OCI-LY7 (cell line): ENCODE measurements around the gene LSG1. TPM values are rescaled to one million over a fixed set of nuclear protein-coding genes. Genes with fewer than 3 reads are reported as not detected.
A peak's percentile ranks its signal among the peaks of the same experiment; 100 is the strongest.

Experiments used
- BruUV-seq: library from RNA; stranded (reverse); fragments of 400-500 nt; replicated peaks from 2 replicates; lab custom pipeline; 2021; lab: Mats Ljungman, UMichigan
- CTCF ChIA-PET: fragments of 300-600 bp; sonication (Branson Sonifier 250); formaldehyde crosslinking; loops from one replicate; lab custom pipeline; 2022; ENCODE audit warnings: antibody characterized with exemption; ENCODE audit not compliant: unreplicated experiment; lab: Charles Lee
- POLR2A ChIA-PET: fragments of 300-600 bp; sonication (Branson Sonifier 250); formaldehyde crosslinking; loops from one replicate; lab custom pipeline; 2022; ENCODE audit warnings: antibody characterized with exemption; lab: Charles Lee
- DNase-seq: peaks from one replicate; pipeline ENCODE4 v3.0.0-alpha.2; 2015; ENCODE audit warnings: low spot score
- H2AFZ ChIP-seq: fragments of 200-600 bp; sonication (generic), shearing (Covaris generic); 2 replicates; pipeline ENCODE4 v1.6.1; 2014; ENCODE audit warnings: mild to moderate bottlenecking, antibody characterized with exemption, low read length, moderate library complexity
- H3K27ac ChIP-seq: fragments of 200-600 bp; sonication (generic); 2 replicates; pipeline ENCODE4 v1.5.1; 2014; ENCODE audit warnings: mixed run types, low read depth, mild to moderate bottlenecking, moderate library complexity, low read length, inconsistent platforms; ENCODE audit not compliant: poor library complexity, severe bottlenecking
- H3K36me3 ChIP-seq: fragments of 200-600 bp; sonication (generic); 2 replicates; pipeline ENCODE4 v1.6.1; 2014; ENCODE audit warnings: mild to moderate bottlenecking, antibody characterized with exemption, low read length, moderate library complexity, mixed read lengths; ENCODE audit not compliant: insufficient read depth
- H3K4me1 ChIP-seq: fragments of 200-600 bp; sonication (generic); 2 replicates; pipeline ENCODE4 v1.5.1; 2014; ENCODE audit warnings: mild to moderate bottlenecking, low read length; ENCODE audit not compliant: insufficient read depth, poor library complexity, severe bottlenecking
- H3K4me2 ChIP-seq: fragments of 200-600 bp; sonication (generic); 2 replicates; pipeline ENCODE4 v1.6.1; 2014; ENCODE audit warnings: mild to moderate bottlenecking, low read length
- H3K4me3 ChIP-seq: fragments of 200-600 bp; sonication (generic); 2 replicates; pipeline ENCODE4 v1.5.1; 2014; ENCODE audit warnings: mild to moderate bottlenecking, low read depth, low read length; ENCODE audit not compliant: poor library complexity, severe bottlenecking
- H3K79me2 ChIP-seq: fragments of 200-600 bp; sonication (generic); 2 replicates; pipeline ENCODE4 v1.6.1; 2016; ENCODE audit warnings: low read depth, mild to moderate bottlenecking, low read length, moderate library complexity, mixed read lengths; ENCODE audit not compliant: insufficient read depth
- H3K9me2 ChIP-seq: fragments of 200-600 bp; sonication (generic); 2 replicates; pipeline ENCODE4 v1.6.1; 2016; ENCODE audit warnings: mild to moderate bottlenecking, low read length, mixed read lengths; ENCODE audit not compliant: insufficient read depth
- H3K9me3 ChIP-seq: fragments of 200-600 bp; sonication (generic); 2 replicates; pipeline ENCODE4 v1.6.1; 2014; ENCODE audit warnings: mild to moderate bottlenecking, mixed run types, low read length, mixed read lengths
- H4K20me1 ChIP-seq: fragments of 200-600 bp; sonication (generic); 2 replicates; pipeline ENCODE4 v1.6.1; 2014; ENCODE audit warnings: mild to moderate bottlenecking, antibody characterized with exemption, low read length, moderate library complexity, mixed read lengths; ENCODE audit not compliant: insufficient read depth
- CTCF ChIP-seq: fragments of 200-600 bp; sonication (generic); conservative IDR thresholded peaks from 2 replicates; pipeline ENCODE4 v1.5.1; 2014; ENCODE audit warnings: mild to moderate bottlenecking, antibody characterized with exemption, low read length, moderate library complexity, mixed read lengths
- EZH2phosphoT487 ChIP-seq: fragments of 200-600 bp; sonication (generic); IDR thresholded peaks from 2 replicates; pipeline ENCODE4 v1.6.1; 2018; ENCODE audit warnings: low read depth, borderline replicate concordance, mild to moderate bottlenecking, mixed run types, antibody characterized with exemption, low read length, moderate library complexity, mixed read lengths
- intact Hi-C: fragments of 100-400 bp; cut with micrococcal nuclease; formaldehyde crosslinking; loops from one replicate; pipeline ENCODE4 v1.10.0; 2022; ENCODE audit not compliant: unreplicated experiment
- total RNA-seq, 2 experiments: library from RNA; depleted of rRNA in 1 of 2; stranded (reverse); fragments of >200 nt in 1 of 2; shearing (Covaris generic) in 1 of 2; gene quantifications; 2 replicates each; pipeline ENCODE4 v1.2.3, GENCODE V29; 2014 to 2022

LSG1 gene
- total RNA-seq, 2 experiments from 2014 or later, result 44.4 to 52.9 TPM

GRCh38 chr3:194604837-194605236 lies 67.2 kb downstream of the LSG1 start:
- no peaks in the 10 kb centered on the region for H3K9me2 ChIP-seq
- no peak overlapping the region for H3K27ac ChIP-seq
- intact Hi-C loops, result no loop called here
- H4K20me1 ChIP-seq, result no peaks in the 10 kb centered on the region
- ChIA-PET CTCF (no interaction called here), POLR2A (interaction anchor here (0.6 kb wide), 1 partner anchor 134 kb away, joined by 4 read pairs; no protein-coding TSS in a partner anchor)
- H3K4me2 ChIP-seq, result no peak overlapping the region
- no peaks in the 10 kb centered on the region for H3K79me2 ChIP-seq
- TF ChIP-seq CTCF, result peak; percentile 61
- TF ChIP-seq EZH2phosphoT487, result no peak
- no peaks in the 10 kb centered on the region for H3K9me3 ChIP-seq
- no peak overlapping the region for H3K4me3 ChIP-seq
- H3K4me1 ChIP-seq, result no peaks in the 10 kb centered on the region
- H2AFZ ChIP-seq, result no peak overlapping the region
- no peaks in the 10 kb centered on the region for H3K36me3 ChIP-seq
- no TSS peak for BruUV-seq
- no peak for DNase-seq

GRCh38 chr3:194604126-194604525 lies 67.9 kb downstream of the LSG1 start:
- TF ChIP-seq EZH2phosphoT487 (no peak), CTCF (no peak)
- H3K4me1 ChIP-seq, result no peaks in the 10 kb centered on the region

GRCh38 chr3:194602669-194603171 lies 69.3 kb downstream of the LSG1 start:
- no peaks in the 10 kb centered on the region for H3K79me2 ChIP-seq
- H3K27ac ChIP-seq, result no peak overlapping the region
- no TSS peak for BruUV-seq
- no peak overlapping the region for H3K4me2 ChIP-seq
- no peaks in the 10 kb centered on the region for H4K20me1 ChIP-seq
- CTCF ChIA-PET, result no interaction called here
- no peaks in the 10 kb centered on the region for H3K9me3 ChIP-seq
- no peak for DNase-seq
- H3K4me1 ChIP-seq, result no peaks in the 10 kb centered on the region
- H3K9me2 ChIP-seq, result no peaks in the 10 kb centered on the region
- POLR2A ChIA-PET, result no interaction called here
- no peak overlapping the region for H3K4me3 ChIP-seq
- TF ChIP-seq EZH2phosphoT487, result no peak
- no peak for TF ChIP-seq CTCF
- no peaks in the 10 kb centered on the region for H3K36me3 ChIP-seq
- H2AFZ ChIP-seq, result no peak overlapping the region
- intact Hi-C loops, result no loop called here

More at GRCh38 chr3:194604126-194604525, 67.9 kb downstream of the LSG1 start:
- Histone ChIP-seq H3K9me3 (no peaks in the 10 kb centered on the region), H3K9me2 (no peaks in the 10 kb centered on the region), H3K36me3 (no peaks in the 10 kb centered on the region), H3K4me2 (no peak overlapping the region), H3K79me2 (no peaks in the 10 kb centered on the region), H3K4me3 (no peak overlapping the region), H2AFZ (no peak overlapping the region), H3K27ac (no peak overlapping the region), H4K20me1 (no peaks in the 10 kb centered on the region)
- CTCF ChIA-PET, result no interaction called here
- intact Hi-C loops, result no loop called here
- POLR2A ChIA-PET, result no interaction called here
- no peak for DNase-seq
- BruUV-seq, result no TSS peak
